PC-9 (cell line): ENCODE results near the gene LIPC.

ENCODE experiments used
- CTCF ChIP-seq: fragments of 200-600 bp; sonication (generic); conservative IDR thresholded peaks from 2 replicates; pipeline ENCODE4 v1.6.1; 2017; ENCODE audit warnings: mixed run types, antibody characterized with exemption, mild to moderate bottlenecking, moderate library complexity
- EZH2 ChIP-seq: fragments of 200-600 bp; sonication (generic); IDR thresholded peaks from 2 replicates; pipeline ENCODE4 v1.8.0; 2017; ENCODE audit warnings: antibody characterized with exemption, low read depth

GRCh38 chr15:58463815-58464650 lies 32.2 kb downstream of the LIPC start:
- TF ChIP-seq CTCF (no peak), EZH2 (no peak)
